A673 (cell line): ENCODE measurements around the gene PPP2R5B. TPM values are rescaled to one million over a fixed set of nuclear protein-coding genes. Genes with fewer than 3 reads are reported as not detected.

ENCODE experiments used
- BruUV-seq: library from RNA; stranded (reverse); fragments of 400-500 nt; replicated peaks from 2 replicates; lab custom pipeline; 2021; lab: Mats Ljungman, UMichigan
- CTCF ChIA-PET: fragments of 300-600 bp; sonication (Branson Sonifier 250); formaldehyde crosslinking; loops from one replicate; lab custom pipeline; 2022; ENCODE audit warnings: antibody characterized with exemption; lab: Charles Lee
- POLR2A ChIA-PET: fragments of 300-600 bp; sonication (Branson Sonifier 250); formaldehyde crosslinking; loops from one replicate; lab custom pipeline; 2022; ENCODE audit warnings: antibody characterized with exemption; ENCODE audit not compliant: low non-redundant PET; lab: Charles Lee
- DNase-seq: peaks from one replicate; pipeline ENCODE4 v3.0.0-alpha.2; 2015; ENCODE audit warnings: low spot score
- H3K27ac ChIP-seq: fragments of 200-600 bp; sonication (generic); 2 replicates; pipeline ENCODE4 v1.5.1; 2016; ENCODE audit warnings: mixed run types, low read depth, mild to moderate bottlenecking, mixed read lengths, antibody characterized with exemption, low read length; ENCODE audit not compliant: poor library complexity, severe bottlenecking
- H3K27me3 ChIP-seq: fragments of 200-600 bp; sonication (generic); replicated peaks from 2 replicates; pipeline ENCODE4 v1.6.1; 2017; ENCODE audit warnings: mixed run types, low read depth, mild to moderate bottlenecking, mixed read lengths, antibody characterized with exemption, low read length; ENCODE audit not compliant: insufficient read depth, poor library complexity
- H3K36me3 ChIP-seq: fragments of 200-600 bp; sonication (generic); 2 replicates; pipeline ENCODE4 v1.6.1; 2016; ENCODE audit warnings: mixed run types, mild to moderate bottlenecking, mixed read lengths, antibody characterized with exemption, low read length; ENCODE audit not compliant: insufficient read depth, poor library complexity, severe bottlenecking
- H3K4me1 ChIP-seq: fragments of 200-600 bp; sonication (generic); 2 replicates; pipeline ENCODE4 v1.6.1; 2017; ENCODE audit warnings: mixed run types, mild to moderate bottlenecking, mixed read lengths, antibody characterized with exemption, low read length; ENCODE audit not compliant: insufficient read depth, poor library complexity, severe bottlenecking
- H3K4me3 ChIP-seq: fragments of 200-600 bp; sonication (generic); 2 replicates; pipeline ENCODE4 v1.5.1; 2016; ENCODE audit warnings: low read depth, mixed run types, mild to moderate bottlenecking, mixed read lengths, low read length; ENCODE audit not compliant: poor library complexity, severe bottlenecking
- H3K9me3 ChIP-seq: fragments of 200-600 bp; sonication (generic); 2 replicates; pipeline ENCODE4 v1.6.1; 2016; ENCODE audit warnings: mixed run types, low read depth, mild to moderate bottlenecking, mixed read lengths, antibody characterized with exemption, low read length; ENCODE audit not compliant: poor library complexity, severe bottlenecking
- EZH2 ChIP-seq: fragments of 200-600 bp; sonication (generic); IDR thresholded peaks from 2 replicates; pipeline ENCODE4 v1.6.1; 2017; ENCODE audit warnings: borderline replicate concordance, low read depth, mild to moderate bottlenecking, mixed read lengths, antibody characterized with exemption, low read length; ENCODE audit not compliant: poor library complexity, severe bottlenecking
- intact Hi-C: fragments of 100-400 bp; cut with micrococcal nuclease; formaldehyde crosslinking; loops from one replicate; pipeline ENCODE4 v1.10.0; 2022; ENCODE audit not compliant: unreplicated experiment
- total RNA-seq: library from RNA; stranded (reverse); gene quantifications from 2 replicates; pipeline ENCODE4 v1.2.3, GENCODE V29; 2021
- TF ChIP-seq, protein P1 (sequence below): fragments of 300-800, 200-600 bp; sonication (generic); conservative IDR thresholded peaks from 2 replicates; pipeline ENCODE4 v1.5.1; 2017; ENCODE audit warnings: low read depth, mild to moderate bottlenecking, antibody characterized with exemption, low read length, moderate library complexity, mixed read lengths

The PPP2R5B gene
- total RNA-seq, 1 experiment from 2014 or later: 16.1 TPM

DNA sequence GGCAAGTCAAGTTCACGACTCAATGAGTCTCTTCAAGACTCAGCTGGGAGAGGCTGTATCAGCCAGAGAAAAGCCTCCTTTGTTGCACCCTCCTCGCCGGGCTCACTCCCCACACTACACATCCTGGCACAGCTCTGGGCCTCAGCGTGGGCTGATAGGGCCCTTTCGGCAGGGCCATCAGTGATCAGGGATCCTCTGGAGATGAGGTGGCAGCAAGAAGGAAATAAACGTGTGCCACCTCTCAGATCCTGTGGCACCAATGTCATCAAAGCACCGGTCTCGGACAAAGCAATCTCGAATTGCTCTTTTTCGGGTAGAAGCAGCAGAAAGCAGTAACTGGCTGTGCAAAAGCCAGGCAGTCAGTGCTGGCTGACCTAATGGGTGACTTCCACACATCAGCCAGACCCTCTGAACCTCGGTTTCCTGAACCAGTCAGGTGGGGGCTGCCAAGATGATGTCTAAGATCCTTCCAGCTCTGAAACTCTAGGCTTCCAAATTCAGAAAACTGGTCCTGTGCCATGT lies 48.2 kb upstream of the PPP2R5B start:
- intact Hi-C loops: no loop called here
- no TSS peak for BruUV-seq
- Histone ChIP-seq H3K36me3 (peaks cover 14% of the 10 kb centered on the region), H3K4me3 (no peak overlapping the region), H3K9me3 (no peaks in the 10 kb centered on the region), H3K4me1 (peaks cover 17% of the 10 kb centered on the region), H3K27ac (no peak overlapping the region), H3K27me3 (no peaks in the 10 kb centered on the region)
- ChIA-PET CTCF (no interaction called here), POLR2A (no interaction called here)
- DNase-seq: no peak
- TF ChIP-seq EZH2: no peak
- TF ChIP-seq, protein P1, sequence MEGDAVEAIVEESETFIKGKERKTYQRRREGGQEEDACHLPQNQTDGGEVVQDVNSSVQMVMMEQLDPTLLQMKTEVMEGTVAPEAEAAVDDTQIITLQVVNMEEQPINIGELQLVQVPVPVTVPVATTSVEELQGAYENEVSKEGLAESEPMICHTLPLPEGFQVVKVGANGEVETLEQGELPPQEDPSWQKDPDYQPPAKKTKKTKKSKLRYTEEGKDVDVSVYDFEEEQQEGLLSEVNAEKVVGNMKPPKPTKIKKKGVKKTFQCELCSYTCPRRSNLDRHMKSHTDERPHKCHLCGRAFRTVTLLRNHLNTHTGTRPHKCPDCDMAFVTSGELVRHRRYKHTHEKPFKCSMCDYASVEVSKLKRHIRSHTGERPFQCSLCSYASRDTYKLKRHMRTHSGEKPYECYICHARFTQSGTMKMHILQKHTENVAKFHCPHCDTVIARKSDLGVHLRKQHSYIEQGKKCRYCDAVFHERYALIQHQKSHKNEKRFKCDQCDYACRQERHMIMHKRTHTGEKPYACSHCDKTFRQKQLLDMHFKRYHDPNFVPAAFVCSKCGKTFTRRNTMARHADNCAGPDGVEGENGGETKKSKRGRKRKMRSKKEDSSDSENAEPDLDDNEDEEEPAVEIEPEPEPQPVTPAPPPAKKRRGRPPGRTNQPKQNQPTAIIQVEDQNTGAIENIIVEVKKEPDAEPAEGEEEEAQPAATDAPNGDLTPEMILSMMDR: no peak

DNA sequence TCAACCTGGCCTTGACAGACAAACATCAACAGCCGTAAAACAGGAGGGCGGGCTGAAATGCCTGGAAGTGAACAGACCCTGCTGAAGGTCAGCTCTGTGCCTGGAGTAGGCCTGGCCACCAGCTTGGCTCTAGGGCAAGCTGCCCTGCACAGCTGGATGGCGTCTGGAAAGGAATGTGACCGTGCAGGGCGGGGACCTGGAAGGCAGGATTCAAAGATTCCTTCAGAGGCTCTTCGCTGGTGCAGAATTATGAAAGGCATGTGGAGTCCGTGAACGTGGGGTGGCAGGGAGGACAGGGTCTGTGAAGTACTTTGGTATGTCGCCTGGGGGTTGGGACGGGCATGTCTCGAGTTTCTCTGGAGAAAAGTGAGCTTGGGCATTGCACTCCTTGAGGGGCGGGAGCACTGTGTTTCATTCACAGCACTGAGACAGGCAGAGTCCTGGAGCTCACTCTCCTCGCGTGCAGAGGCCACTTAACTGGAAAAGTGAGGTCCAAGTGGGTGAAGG lies 47.6 kb upstream of the PPP2R5B start:
- no peak for DNase-seq
- no peak for TF ChIP-seq EZH2
- TF ChIP-seq, protein P1: no peak
- Histone ChIP-seq H3K27me3 (no peaks in the 10 kb centered on the region), H3K4me1 (peaks cover 17% of the 10 kb centered on the region), H3K4me3 (peak overlapping the region; percentile 79), H3K36me3 (peaks cover 13% of the 10 kb centered on the region), H3K9me3 (no peaks in the 10 kb centered on the region), H3K27ac (no peak overlapping the region)
- intact Hi-C loops: no loop called here
- CTCF ChIA-PET: interaction anchor here (2.1 kb wide), 1 partner anchor 11 kb away, joined by 8 read pairs; no protein-coding TSS in a partner anchor
- POLR2A ChIA-PET: no interaction called here
- TSS peak; percentile 31 for BruUV-seq

DNA sequence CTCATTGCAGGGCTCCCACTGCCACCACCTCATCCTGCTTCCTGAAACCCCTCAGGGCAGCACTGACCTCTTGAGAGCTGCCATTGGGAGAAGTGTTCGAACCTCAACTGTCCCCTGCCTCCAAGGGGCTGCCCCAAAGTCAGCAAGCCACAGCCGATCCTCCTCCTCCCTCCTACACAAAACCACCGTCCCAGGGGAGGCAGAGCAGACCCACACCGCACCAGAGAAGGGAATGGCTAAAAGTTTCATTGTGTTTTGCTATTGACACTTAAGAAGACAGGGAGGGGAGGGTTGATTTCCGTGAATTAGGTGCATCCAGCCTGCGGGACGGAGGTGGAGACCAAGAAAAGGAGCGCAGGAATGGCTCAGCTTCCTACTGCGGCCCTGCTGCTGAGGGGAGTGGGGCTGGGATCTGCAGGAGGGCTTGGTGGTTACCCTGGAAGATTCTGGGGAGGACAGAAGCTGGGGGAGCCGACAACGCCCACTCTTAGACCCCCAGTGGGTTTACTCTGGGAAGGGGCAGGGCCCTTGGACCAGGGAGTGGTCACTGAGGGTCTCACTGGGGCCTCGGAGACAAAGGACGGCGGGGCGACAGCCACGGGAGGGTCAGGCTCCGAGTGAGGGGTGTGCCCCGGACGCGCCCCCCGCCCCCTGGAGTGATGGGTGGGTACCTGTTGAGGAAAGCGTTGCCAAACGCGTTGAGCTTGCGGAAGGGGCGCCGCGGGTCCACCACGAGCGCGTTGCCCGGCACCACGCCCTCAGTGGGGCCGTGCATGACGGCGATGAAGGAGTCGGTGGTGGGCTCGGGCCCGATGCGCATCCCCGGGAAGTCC lies 46.9 kb upstream of the PPP2R5B start:
- Histone ChIP-seq H3K4me1 (peaks cover 17% of the 10 kb centered on the region), H3K27me3 (no peaks in the 10 kb centered on the region), H3K9me3 (no peaks in the 10 kb centered on the region), H3K27ac (peak overlapping the region; percentile 68), H3K4me3 (peak overlapping the region; percentile 79), H3K36me3 (peaks cover 8% of the 10 kb centered on the region)
- POLR2A ChIA-PET: interaction anchor here (0.5 kb wide), 1 partner anchor 434 kb away, joined by 8 read pairs; no protein-coding TSS in a partner anchor
- intact Hi-C loops: loop anchor here (1.0 kb wide), 1 partner anchor 30 kb away; no protein-coding TSS in a partner anchor
- BruUV-seq: no TSS peak
- CTCF ChIA-PET: interaction anchor here (0.7 to 2.1 kb wide), 3 partner anchors 8 to 13 kb away, joined by 3 to 8 read pairs (median 3); no protein-coding TSS in a partner anchor
- no peak for DNase-seq
- TF ChIP-seq, protein P1: no peak
- TF ChIP-seq EZH2: no peak
